Fibroblast of villous mesenchyme (primary cell): ENCODE measurements around the gene ZFPM1. TPM values are rescaled to one million over a fixed set of nuclear protein-coding genes. Genes with fewer than 3 reads are reported as not detected.
"Not testable (repeated sequence)": the region's sequence is repeated elsewhere in the genome, so short reads cannot be mapped to it uniquely, and the experiment has no call there.

Experiments used
- DNase-seq: peaks from one replicate; pipeline ENCODE4 v3.0.0-alpha.2; 2010; ENCODE audit warnings: low read depth
- H3K4me3 ChIP-seq: 2 replicates; pipeline ENCODE4 v1.5.1; 2011; ENCODE audit warnings: low read depth, mild to moderate bottlenecking, low read length
- CTCF ChIP-seq: IDR thresholded peaks from 2 replicates; pipeline ENCODE4 v1.5.1; 2012; ENCODE audit warnings: low read depth, mild to moderate bottlenecking, low read length; ENCODE audit not compliant: insufficient read depth
- total RNA-seq: library from RNA; depleted of rRNA; stranded (reverse); fragments of >200 nt; gene quantifications from 2 replicates; pipeline ENCODE4 v1.2.3, GENCODE V29; 2012

Gene ZFPM1
- total RNA-seq, 1 donor: 2.6 TPM

- no peak for DNase-seq
- no peak overlapping the region for H3K4me3 ChIP-seq
- no peak for TF ChIP-seq CTCF
Observed at GRCh38 chr16:88466175-88466862, 13.2 kb downstream of the ZFPM1 start.

GRCh38 chr16:88466949-88467348 lies 13.9 kb downstream of the ZFPM1 start:
- no peak overlapping the region for H3K4me3 ChIP-seq
- no peak for TF ChIP-seq CTCF

GRCh38 chr16:88467541-88467944 lies 14.5 kb downstream of the ZFPM1 start:
- no peak overlapping the region for H3K4me3 ChIP-seq
- TF ChIP-seq CTCF: no peak
- DNase-seq: no peak

More at GRCh38 chr16:88466949-88467348, 13.9 kb downstream of the ZFPM1 start:
- no peak for DNase-seq

- DNase-seq: peak; percentile 64
- TF ChIP-seq CTCF: no peak
- no peak overlapping the region for H3K4me3 ChIP-seq
Observed at GRCh38 chr16:88468275-88469129, 15.4 kb downstream of the ZFPM1 start.

- no peak for TF ChIP-seq CTCF
- H3K4me3 ChIP-seq: no peak overlapping the region
- DNase-seq: no peak
Observed at GRCh38 chr16:88469615-88470395, 16.7 kb downstream of the ZFPM1 start.

GRCh38 chr16:88470396-88470680 lies 17.3 kb downstream of the ZFPM1 start:
- DNase-seq, H3K4me3 ChIP-seq: not testable (repeated sequence)

GRCh38 chr16:88470696-88471095 lies 17.6 kb downstream of the ZFPM1 start:
- H3K4me3 ChIP-seq, DNase-seq: not testable (repeated sequence)
